ENCODE data around the gene RMI2. TPM values are rescaled to one million over a fixed set of nuclear protein-coding genes. Genes with fewer than 3 reads are reported as not detected.
"Not testable (repeated sequence)": the region's sequence is repeated elsewhere in the genome, so short reads cannot be mapped to it uniquely, and the experiment has no call there.

The RMI2 gene
- total and polyA plus RNA-seq, 2 donors (not counting 1 experiment from before 2014, with no cell fraction given): 6.6 to 6.8 TPM

DNA sequence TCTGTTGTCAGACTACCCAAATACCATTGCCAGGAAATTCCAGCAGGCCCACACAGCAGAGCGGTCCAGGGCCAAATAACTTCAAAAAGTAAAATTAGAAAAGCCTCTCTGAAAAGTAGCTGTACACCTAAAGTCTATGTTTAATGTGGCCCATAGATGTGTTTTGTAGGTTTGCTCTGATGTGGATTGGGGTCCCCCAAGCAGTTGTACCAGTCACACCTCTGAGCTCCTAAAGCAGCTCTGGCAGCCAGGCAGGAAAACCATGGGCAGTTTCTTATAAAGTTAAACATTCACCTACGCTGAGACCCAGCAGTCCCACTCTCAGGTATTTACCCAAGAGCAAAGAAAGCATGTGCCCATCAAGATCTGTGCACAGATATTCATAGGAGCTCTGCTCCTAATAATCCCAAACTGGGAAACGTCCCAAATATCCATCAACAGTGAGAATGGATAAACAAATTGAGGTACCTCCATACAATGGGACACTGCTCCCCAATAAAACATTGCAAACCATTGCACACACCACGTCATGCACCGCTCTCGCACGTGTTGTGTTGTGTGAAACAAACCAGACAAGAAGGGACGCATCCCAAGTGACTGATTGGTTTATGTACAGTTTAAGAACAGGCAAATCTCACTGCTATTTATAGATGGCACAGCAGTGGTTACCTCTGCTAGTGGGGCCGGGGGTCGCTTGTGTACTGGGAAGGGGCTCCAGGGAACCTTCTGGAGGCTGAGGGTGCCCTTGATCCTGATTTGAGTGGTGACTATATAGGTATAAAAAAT lies 48.4 kb upstream of the RMI2 start:
- DNase-seq (ENCODE audit: low read depth in 2 of 2): peak; percentile 50 to 56
- H4K20me1 ChIP-seq (ENCODE audit: control insufficient read depth, extremely low read depth, insufficient read depth, low read length): no peaks in the 10 kb centered on the region
- H3K4me3 ChIP-seq (replicated peaks in 1 of 4; ENCODE audit: control extremely low read depth in 1 of 4, insufficient read depth in 1 of 4, low read depth in 3 of 4, low read length in 4 of 4): no peak overlapping the region
- TF ChIP-seq, protein P1, sequence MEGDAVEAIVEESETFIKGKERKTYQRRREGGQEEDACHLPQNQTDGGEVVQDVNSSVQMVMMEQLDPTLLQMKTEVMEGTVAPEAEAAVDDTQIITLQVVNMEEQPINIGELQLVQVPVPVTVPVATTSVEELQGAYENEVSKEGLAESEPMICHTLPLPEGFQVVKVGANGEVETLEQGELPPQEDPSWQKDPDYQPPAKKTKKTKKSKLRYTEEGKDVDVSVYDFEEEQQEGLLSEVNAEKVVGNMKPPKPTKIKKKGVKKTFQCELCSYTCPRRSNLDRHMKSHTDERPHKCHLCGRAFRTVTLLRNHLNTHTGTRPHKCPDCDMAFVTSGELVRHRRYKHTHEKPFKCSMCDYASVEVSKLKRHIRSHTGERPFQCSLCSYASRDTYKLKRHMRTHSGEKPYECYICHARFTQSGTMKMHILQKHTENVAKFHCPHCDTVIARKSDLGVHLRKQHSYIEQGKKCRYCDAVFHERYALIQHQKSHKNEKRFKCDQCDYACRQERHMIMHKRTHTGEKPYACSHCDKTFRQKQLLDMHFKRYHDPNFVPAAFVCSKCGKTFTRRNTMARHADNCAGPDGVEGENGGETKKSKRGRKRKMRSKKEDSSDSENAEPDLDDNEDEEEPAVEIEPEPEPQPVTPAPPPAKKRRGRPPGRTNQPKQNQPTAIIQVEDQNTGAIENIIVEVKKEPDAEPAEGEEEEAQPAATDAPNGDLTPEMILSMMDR (conservative IDR thresholded peaks at IDR 0.05 in 1 of 2, IDR thresholded peaks at IDR 0.05 in 1 of 2; ENCODE audit: low read depth in 1 of 2, low read length in 2 of 2): no peak
- no peak for TF ChIP-seq EZH2 (IDR thresholded peaks at IDR 0.05; ENCODE audit: low read length, missing control alignments)
- peaks cover 5% of the 10 kb centered on the region for H3K4me1 ChIP-seq (ENCODE audit: control insufficient read depth, extremely low read depth, insufficient read depth, low read length)
- no peaks in the 10 kb centered on the region for H3K79me2 ChIP-seq (ENCODE audit: control insufficient read depth, insufficient read depth, low read length)
- H3K36me3 ChIP-seq (ENCODE audit: control insufficient read depth, insufficient read depth, low read length): no peaks in the 10 kb centered on the region
- peak overlapping the region; percentile 20 for H3K4me2 ChIP-seq (ENCODE audit: extremely low read depth, insufficient read depth, low read length)
- H2AFZ ChIP-seq (ENCODE audit: low read length): no peak overlapping the region
- no peak overlapping the region for H3K27ac ChIP-seq (ENCODE audit: insufficient read depth, low read length)
- no peaks in the 10 kb centered on the region for H3K9me3 ChIP-seq (ENCODE audit: control insufficient read depth, insufficient read depth, low read depth, low read length)
- H3K27me3 ChIP-seq (ENCODE audit: control insufficient read depth, insufficient read depth, low read length): no peaks in the 10 kb centered on the region
- no peak overlapping the region for H3K9ac ChIP-seq (ENCODE audit: insufficient read depth, low read length)

DNA sequence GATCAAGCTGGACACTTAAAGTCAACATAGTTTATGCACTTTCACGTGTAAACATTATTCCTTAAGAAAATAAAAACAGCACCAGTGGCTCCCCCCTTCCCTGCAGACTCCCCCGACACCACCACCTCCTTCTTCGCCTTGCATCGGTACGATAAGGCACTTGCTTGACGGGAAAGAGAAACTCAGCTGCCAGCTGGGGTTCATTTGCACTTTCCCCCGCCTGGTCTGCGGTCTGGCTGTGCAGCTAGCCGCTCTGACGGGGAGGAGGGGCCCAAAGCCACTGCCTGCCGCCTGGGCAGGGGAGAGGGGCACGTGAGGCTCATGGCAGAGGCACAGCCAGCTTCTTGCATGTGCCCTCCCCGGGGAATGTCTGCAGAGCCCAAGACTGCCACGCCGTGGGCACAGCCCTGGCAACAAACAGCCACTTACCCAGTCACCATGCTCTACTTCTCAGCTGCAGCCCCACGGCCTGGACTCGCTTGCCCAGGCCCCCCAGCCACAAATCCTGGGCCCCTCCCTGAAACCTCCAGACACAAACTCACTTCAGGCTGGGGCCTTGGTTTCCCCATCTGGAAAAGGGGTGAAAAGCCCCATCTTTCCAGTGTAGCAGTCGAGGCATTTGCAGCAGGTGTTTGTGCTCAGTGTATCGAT lies 47.6 kb upstream of the RMI2 start:
- peak; percentile 81 to 82 for DNase-seq (ENCODE audit: low read depth in 2 of 2)
- Histone ChIP-seq H3K36me3 (ENCODE audit: control insufficient read depth, insufficient read depth, low read length) (no peaks in the 10 kb centered on the region), H3K4me1 (ENCODE audit: control insufficient read depth, extremely low read depth, insufficient read depth, low read length) (peaks cover 5% of the 10 kb centered on the region), H3K27ac (ENCODE audit: insufficient read depth, low read length) (no peak overlapping the region), H2AFZ (ENCODE audit: low read length) (no peak overlapping the region), H3K4me3 (replicated peaks in 1 of 4; ENCODE audit: control extremely low read depth in 1 of 4, insufficient read depth in 1 of 4, low read depth in 3 of 4, low read length in 4 of 4) (peak overlapping the region in 1 of 4 experiments; percentile 7), H4K20me1 (ENCODE audit: control insufficient read depth, extremely low read depth, insufficient read depth, low read length) (no peaks in the 10 kb centered on the region), H3K4me2 (ENCODE audit: extremely low read depth, insufficient read depth, low read length) (peak overlapping the region; percentile 20), H3K27me3 (ENCODE audit: control insufficient read depth, insufficient read depth, low read length) (no peaks in the 10 kb centered on the region), H3K9me3 (ENCODE audit: control insufficient read depth, insufficient read depth, low read depth, low read length) (no peaks in the 10 kb centered on the region), H3K79me2 (ENCODE audit: control insufficient read depth, insufficient read depth, low read length) (no peaks in the 10 kb centered on the region), H3K9ac (ENCODE audit: insufficient read depth, low read length) (no peak overlapping the region)
- TF ChIP-seq EZH2 (IDR thresholded peaks at IDR 0.05; ENCODE audit: low read length, missing control alignments): no peak
- TF ChIP-seq, protein P1 (conservative IDR thresholded peaks at IDR 0.05 in 1 of 2, IDR thresholded peaks at IDR 0.05 in 1 of 2; ENCODE audit: low read depth in 1 of 2, low read length in 2 of 2): no peak

DNA sequence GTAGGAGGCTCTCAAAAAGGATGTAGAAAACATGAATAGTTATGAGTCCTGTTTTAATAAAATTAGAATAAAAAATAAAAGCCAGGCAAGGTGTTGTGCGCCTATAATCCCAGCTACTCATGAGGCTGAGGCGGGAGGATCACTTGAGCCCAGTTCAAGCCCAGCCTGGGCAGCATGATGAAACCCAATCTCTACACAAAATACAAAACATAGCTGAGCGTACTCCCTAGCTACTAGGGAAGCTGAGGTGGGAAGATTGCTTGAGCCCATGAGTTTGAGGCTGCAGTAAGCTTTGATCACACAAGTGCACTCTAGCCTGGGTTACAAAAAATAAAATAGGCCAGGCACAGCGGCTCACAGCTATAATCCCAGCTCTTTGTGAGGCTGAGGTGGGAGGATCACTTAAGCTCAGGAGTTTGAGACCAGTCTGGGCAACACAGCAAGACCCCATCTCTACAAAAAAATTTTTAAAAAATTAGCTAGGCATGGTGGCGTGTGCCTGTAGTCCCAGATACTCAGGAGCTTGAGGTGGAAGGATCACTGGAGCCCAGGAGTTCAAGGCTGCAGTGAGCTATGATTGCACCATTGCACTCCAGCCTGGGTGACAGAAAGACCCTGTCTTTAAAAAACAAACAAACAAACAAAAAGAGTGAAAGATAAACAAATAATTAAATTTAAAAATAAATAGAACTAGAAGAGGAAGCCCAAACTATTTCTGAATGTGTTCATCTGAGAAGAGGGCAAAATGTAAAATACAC lies 46.9 kb upstream of the RMI2 start:
- no peak overlapping the region for H3K4me3 ChIP-seq (replicated peaks in 1 of 4; ENCODE audit: control extremely low read depth in 1 of 4, insufficient read depth in 1 of 4, low read depth in 3 of 4, low read length in 4 of 4)
- H3K4me1 ChIP-seq (ENCODE audit: control insufficient read depth, extremely low read depth, insufficient read depth, low read length): peaks cover 5% of the 10 kb centered on the region
- H3K27me3 ChIP-seq (ENCODE audit: control insufficient read depth, insufficient read depth, low read length): no peaks in the 10 kb centered on the region
- DNase-seq (ENCODE audit: low read depth in 2 of 2): no peak
- no peaks in the 10 kb centered on the region for H3K79me2 ChIP-seq (ENCODE audit: control insufficient read depth, insufficient read depth, low read length)
- H3K36me3 ChIP-seq (ENCODE audit: control insufficient read depth, insufficient read depth, low read length): no peaks in the 10 kb centered on the region
- no peak for TF ChIP-seq EZH2 (IDR thresholded peaks at IDR 0.05; ENCODE audit: low read length, missing control alignments)
- TF ChIP-seq, protein P1 (conservative IDR thresholded peaks at IDR 0.05 in 1 of 2, IDR thresholded peaks at IDR 0.05 in 1 of 2; ENCODE audit: low read depth in 1 of 2, low read length in 2 of 2): no peak
- H4K20me1 ChIP-seq (ENCODE audit: control insufficient read depth, extremely low read depth, insufficient read depth, low read length): no peaks in the 10 kb centered on the region
- H3K9ac ChIP-seq (ENCODE audit: insufficient read depth, low read length): no peak overlapping the region
- no peaks in the 10 kb centered on the region for H3K9me3 ChIP-seq (ENCODE audit: control insufficient read depth, insufficient read depth, low read depth, low read length)
- H3K4me2 ChIP-seq (ENCODE audit: extremely low read depth, insufficient read depth, low read length): no peak overlapping the region
- H2AFZ ChIP-seq (ENCODE audit: low read length): no peak overlapping the region
- H3K27ac ChIP-seq (ENCODE audit: insufficient read depth, low read length): no peak overlapping the region

DNA sequence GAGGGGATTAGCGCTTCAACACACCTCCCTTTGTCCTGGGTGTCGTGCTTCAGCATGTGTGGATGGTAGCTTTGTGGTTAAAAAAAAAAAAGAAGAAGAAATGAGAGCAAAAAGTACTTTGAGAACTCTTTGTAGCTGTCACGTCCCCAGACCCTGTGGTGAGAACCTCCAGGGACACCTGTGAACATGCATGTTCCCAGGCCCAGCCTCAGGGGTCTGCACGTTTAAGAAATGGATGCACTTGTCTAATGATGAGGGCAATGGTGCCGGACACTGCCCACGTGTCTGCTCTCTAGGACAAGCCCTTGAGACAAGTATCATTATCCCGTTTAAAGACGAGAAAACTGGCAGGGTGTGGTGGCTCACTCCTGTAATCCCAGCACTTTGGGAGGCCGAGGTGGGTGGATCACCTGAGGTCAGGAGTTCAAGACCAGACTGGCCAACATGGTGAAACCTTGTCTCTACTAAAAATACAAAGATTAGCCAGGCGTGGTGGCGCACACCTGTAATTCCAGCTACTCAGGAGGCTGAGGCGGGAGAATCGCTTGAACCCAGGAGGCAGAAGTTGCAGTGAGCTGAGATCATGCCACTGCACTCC lies 46.2 kb upstream of the RMI2 start:
- not testable (repeated sequence) for H3K27me3 ChIP-seq (ENCODE audit: control insufficient read depth, insufficient read depth, low read length); DNase-seq (ENCODE audit: low read depth in 2 of 2); H4K20me1 ChIP-seq (ENCODE audit: control insufficient read depth, extremely low read depth, insufficient read depth, low read length); H2AFZ ChIP-seq (ENCODE audit: low read length); H3K27ac ChIP-seq (ENCODE audit: insufficient read depth, low read length); H3K79me2 ChIP-seq (ENCODE audit: control insufficient read depth, insufficient read depth, low read length); H3K4me1 ChIP-seq (ENCODE audit: control insufficient read depth, extremely low read depth, insufficient read depth, low read length); H3K4me3 ChIP-seq (replicated peaks in 1 of 4; ENCODE audit: control extremely low read depth in 1 of 4, insufficient read depth in 1 of 4, low read depth in 3 of 4, low read length in 4 of 4); H3K4me2 ChIP-seq (ENCODE audit: extremely low read depth, insufficient read depth, low read length); H3K36me3 ChIP-seq (ENCODE audit: control insufficient read depth, insufficient read depth, low read length); H3K9ac ChIP-seq (ENCODE audit: insufficient read depth, low read length); H3K9me3 ChIP-seq (ENCODE audit: control insufficient read depth, insufficient read depth, low read depth, low read length)
